NCI-H2227 (cell line): Measurements from ENCODE around the gene ATG9B.
A peak's percentile ranks its signal among the peaks of the same experiment; 100 is the strongest.

ENCODE experiments used
- DNase-seq: peaks from one replicate; lab custom pipeline; 2025; ENCODE audit not compliant: unreplicated experiment; lab: John Stamatoyannopoulos, UW

ATG9B gene

GRCh38 chr7:150968056-150968733 is 56.1 kb downstream of the ATG9B start:
- no peak for DNase-seq

GRCh38 chr7:150967349-150967748 is 56.9 kb downstream of the ATG9B start:
- no peak for DNase-seq

GRCh38 chr7:150966002-150966401 is 58.3 kb downstream of the ATG9B start:
- peak; percentile 37 for DNase-seq

- peak; percentile 21 for DNase-seq
These were observed 58.9 kb downstream of the ATG9B start for GRCh38 chr7:150965273-150965830.
